Right lobe of liver (tissue), 4 donors: Measurements from ENCODE around the gene KDM8.

Source experiments
- POLR2A ChIP-seq: fragments of 450-650 bp; IDR thresholded peaks from one replicate; pipeline ENCODE4 v1.6.1; 2017; ENCODE audit warnings: antibody characterized with exemption, mild to moderate bottlenecking
- TF ChIP-seq, protein P1 (sequence below), 4 donors: fragments of 200-600 bp in 3 of 4; fragments of 450-650 bp in 1 of 4; IDR thresholded peaks; one replicate each; pipeline versions ENCODE4 v1.5.1 to v1.8.0; 2016 to 2022; ENCODE audit warnings: antibody characterized with exemption in 4 of 4, mild to moderate bottlenecking in 2 of 4
- donor health status: DM: no; HTN: no; CAD: no.
- donor health status: DM: no; HTN: no; CAD: no.
- donor health status: DM: no; HTN: yes; CAD: no.

DNA sequence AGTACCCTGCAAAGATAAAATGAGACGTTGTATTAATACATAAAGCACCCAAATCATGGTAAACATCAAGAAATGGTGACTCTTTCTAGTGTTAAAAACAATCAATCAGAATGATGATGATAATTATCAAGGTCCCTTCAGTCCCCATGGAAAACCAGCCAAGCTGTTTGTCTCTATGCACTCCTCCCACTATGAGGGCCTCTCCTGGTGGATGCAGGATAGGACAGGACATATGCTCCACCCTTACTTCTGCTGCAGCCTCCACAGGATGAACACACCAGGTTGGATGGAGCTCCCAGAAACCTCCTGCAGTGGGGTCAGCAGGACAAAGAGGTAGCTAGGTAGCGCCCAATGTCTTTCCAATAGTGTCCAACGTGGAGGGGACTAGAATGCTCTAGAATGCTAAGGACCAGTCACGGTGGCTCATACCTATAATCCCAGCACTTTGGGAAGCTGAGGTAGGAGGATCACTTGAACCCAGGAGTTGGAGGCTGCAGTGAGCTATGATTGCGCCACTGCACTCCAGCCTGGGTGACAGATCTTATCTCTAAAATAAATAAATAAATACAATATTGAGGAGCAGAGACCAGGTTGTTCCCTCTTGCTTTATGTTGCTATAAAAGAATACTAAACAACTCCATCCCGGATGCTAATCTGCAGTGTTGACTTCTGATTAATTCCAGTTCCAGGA lies 9.9 kb upstream of the KDM8 start:
- no peak for TF ChIP-seq POLR2A
- TF ChIP-seq, protein P1, sequence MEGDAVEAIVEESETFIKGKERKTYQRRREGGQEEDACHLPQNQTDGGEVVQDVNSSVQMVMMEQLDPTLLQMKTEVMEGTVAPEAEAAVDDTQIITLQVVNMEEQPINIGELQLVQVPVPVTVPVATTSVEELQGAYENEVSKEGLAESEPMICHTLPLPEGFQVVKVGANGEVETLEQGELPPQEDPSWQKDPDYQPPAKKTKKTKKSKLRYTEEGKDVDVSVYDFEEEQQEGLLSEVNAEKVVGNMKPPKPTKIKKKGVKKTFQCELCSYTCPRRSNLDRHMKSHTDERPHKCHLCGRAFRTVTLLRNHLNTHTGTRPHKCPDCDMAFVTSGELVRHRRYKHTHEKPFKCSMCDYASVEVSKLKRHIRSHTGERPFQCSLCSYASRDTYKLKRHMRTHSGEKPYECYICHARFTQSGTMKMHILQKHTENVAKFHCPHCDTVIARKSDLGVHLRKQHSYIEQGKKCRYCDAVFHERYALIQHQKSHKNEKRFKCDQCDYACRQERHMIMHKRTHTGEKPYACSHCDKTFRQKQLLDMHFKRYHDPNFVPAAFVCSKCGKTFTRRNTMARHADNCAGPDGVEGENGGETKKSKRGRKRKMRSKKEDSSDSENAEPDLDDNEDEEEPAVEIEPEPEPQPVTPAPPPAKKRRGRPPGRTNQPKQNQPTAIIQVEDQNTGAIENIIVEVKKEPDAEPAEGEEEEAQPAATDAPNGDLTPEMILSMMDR (IDR thresholded peaks at IDR 0.05) = peak in 2 of 4 donors; percentile 5 to 10
